Parathyroid adenoma (tissue), 2 donors: ENCODE data around the gene EP300.

Experiments
- H2AFZ ChIP-seq: fragments of 300-600 bp; sonication (generic); one replicate; pipeline ENCODE4 v1.7.0; 2017; ENCODE audit warnings: antibody characterized with exemption, mild to moderate bottlenecking
- H3K27ac ChIP-seq: fragments of 300-600 bp; sonication (generic); one replicate; pipeline ENCODE4 v1.7.0; 2017
- H3K27me3 ChIP-seq: fragments of 300-600 bp; sonication (generic); one replicate; pipeline ENCODE4 v1.7.0; 2017; ENCODE audit warnings: low read length; ENCODE audit not compliant: control insufficient read depth, insufficient read depth
- H3K36me3 ChIP-seq: fragments of 300-600 bp; sonication (generic); one replicate; pipeline ENCODE4 v1.7.0; 2017; ENCODE audit warnings: low read length; ENCODE audit not compliant: control insufficient read depth, insufficient read depth
- H3K4me1 ChIP-seq: fragments of 300-600 bp; sonication (generic); one replicate; pipeline ENCODE4 v1.7.0; 2017; ENCODE audit warnings: control low read depth
- H3K4me2 ChIP-seq: fragments of 300-600 bp; sonication (generic); one replicate; pipeline ENCODE4 v1.7.0; 2017; ENCODE audit warnings: low read length
- H3K4me3 ChIP-seq: fragments of 300-600 bp; sonication (generic); one replicate; pipeline ENCODE4 v1.7.0; 2017; ENCODE audit warnings: low read depth, low read length
- H3K79me2 ChIP-seq: fragments of 300-600 bp; sonication (generic); one replicate; pipeline ENCODE4 v1.7.0; 2017; ENCODE audit warnings: control low read depth
- H3K9ac ChIP-seq: fragments of 300-600 bp; sonication (generic); one replicate; pipeline ENCODE4 v1.7.0; 2017; ENCODE audit warnings: mild to moderate bottlenecking
- H3K9me3 ChIP-seq: fragments of 300-600 bp; sonication (generic); one replicate; pipeline ENCODE4 v1.7.0; 2017; ENCODE audit warnings: low read length; ENCODE audit not compliant: control insufficient read depth
- CTCF ChIP-seq: fragments of 300-600 bp; sonication (generic); IDR thresholded peaks from one replicate; pipeline ENCODE4 v1.7.0; 2017; ENCODE audit warnings: antibody characterized with exemption, mild to moderate bottlenecking
- donor health status: primary hyperparathyroidism.

The EP300 gene

GRCh38 chr22:41171996-41172395 is 79.6 kb downstream of the EP300 start:
- Histone ChIP-seq H3K27me3 (no peaks in the 10 kb centered on the region), H3K9me3 (no peaks in the 10 kb centered on the region), H3K79me2 (no peaks in the 10 kb centered on the region), H3K4me3 (no peak overlapping the region), H3K4me2 (no peak overlapping the region), H3K4me1 (no peaks in the 10 kb centered on the region), H3K36me3 (no peaks in the 10 kb centered on the region), H3K9ac (no peak overlapping the region), H3K27ac (no peak overlapping the region), H2AFZ (no peak overlapping the region)
- TF ChIP-seq CTCF, result no peak

- Histone ChIP-seq H3K9me3 (no peaks in the 10 kb centered on the region), H3K27me3 (no peaks in the 10 kb centered on the region), H3K4me1 (no peaks in the 10 kb centered on the region), H3K79me2 (no peaks in the 10 kb centered on the region), H3K27ac (no peak overlapping the region), H3K36me3 (no peaks in the 10 kb centered on the region), H3K4me3 (no peak overlapping the region), H3K4me2 (no peak overlapping the region), H2AFZ (no peak overlapping the region), H3K9ac (no peak overlapping the region)
- no peak for TF ChIP-seq CTCF
These were observed 83.2 kb downstream of the EP300 start for GRCh38 chr22:41175546-41175945.

- Histone ChIP-seq H3K9me3 (no peaks in the 10 kb centered on the region), H3K4me3 (no peak overlapping the region), H3K36me3 (no peaks in the 10 kb centered on the region), H3K4me2 (no peak overlapping the region), H2AFZ (no peak overlapping the region), H3K4me1 (no peaks in the 10 kb centered on the region), H3K27ac (no peak overlapping the region), H3K79me2 (no peaks in the 10 kb centered on the region), H3K9ac (no peak overlapping the region), H3K27me3 (no peaks in the 10 kb centered on the region)
- TF ChIP-seq CTCF, result no peak
These were observed 84.7 kb downstream of the EP300 start for GRCh38 chr22:41177040-41177621.

GRCh38 chr22:41177622-41178424 is 85.4 kb downstream of the EP300 start:
- Histone ChIP-seq H3K27me3 (no peaks in the 10 kb centered on the region), H3K27ac (no peak overlapping the region), H3K79me2 (no peaks in the 10 kb centered on the region), H3K4me2 (no peak overlapping the region), H2AFZ (no peak overlapping the region), H3K9me3 (no peaks in the 10 kb centered on the region), H3K4me1 (no peaks in the 10 kb centered on the region), H3K36me3 (no peaks in the 10 kb centered on the region), H3K4me3 (no peak overlapping the region), H3K9ac (no peak overlapping the region)
- no peak for TF ChIP-seq CTCF
